ENCODE measurements around the gene TSPOAP1. TPM values are rescaled to one million over a fixed set of nuclear protein-coding genes. Genes with fewer than 3 reads are reported as not detected.

The TSPOAP1 gene
- total RNA-seq, 1 experiment from 2014 or later = 4.3 TPM

- TF ChIP-seq CTCF (conservative IDR thresholded peaks at IDR 0.05; ENCODE audit: low read depth, low read length) = no peak
- TF ChIP-seq EZH2phosphoT487 (IDR thresholded peaks at IDR 0.05; ENCODE audit: borderline replicate concordance, low read length) = no peak
- no peak for TF ChIP-seq EZH2 (IDR thresholded peaks at IDR 0.05; ENCODE audit: low read length, unreplicated experiment)
- Histone ChIP-seq H3F3A (ENCODE audit: low read length, unreplicated experiment) (no peaks in the 10 kb centered on the region), H4K20me1 (ENCODE audit: low read length) (no peaks in the 10 kb centered on the region), H3K9ac (ENCODE audit: low read length) (no peak overlapping the region), H3K9me3 (ENCODE audit: low read length) (no peaks in the 10 kb centered on the region), H3K9me2 (replicated peaks; ENCODE audit: low read length) (no peaks in the 10 kb centered on the region), H3K4me3 (ENCODE audit: low read length) (no peak overlapping the region), H3K79me2 (ENCODE audit: low read length) (no peaks in the 10 kb centered on the region), H3K27ac (ENCODE audit: low read length) (no peak overlapping the region), H3K36me3 (ENCODE audit: low read depth, low read length) (no peaks in the 10 kb centered on the region), H3K4me2 (ENCODE audit: low read length) (no peak overlapping the region), H3K4me1 (ENCODE audit: insufficient read depth, low read length) (no peaks in the 10 kb centered on the region), H3K27me3 (ENCODE audit: low read length) (peaks cover 11% of the 10 kb centered on the region; the same call in 1 of the 2 replicates), H2AFZ (ENCODE audit: low read length) (no peak overlapping the region)
- POLR2A ChIA-PET (ENCODE audit: unreplicated experiment) = no interaction called here
- intact Hi-C loops (cut with micrococcal nuclease) = no loop called here
- no peak for DNase-seq
- BruUV-seq (replicated peaks) = no TSS peak
- ATAC-seq = no peak
- CTCF ChIA-PET = no interaction called here
Measured at GRCh38 chr17:58279736-58280479, 48.7 kb downstream of the TSPOAP1 start.

GRCh38 chr17:58279016-58279711 is 49.4 kb downstream of the TSPOAP1 start:
- Histone ChIP-seq H3K27me3 (ENCODE audit: low read length) (peaks cover 12% of the 10 kb centered on the region; the same call in 1 of the 2 replicates), H3K9me2 (replicated peaks; ENCODE audit: low read length) (no peaks in the 10 kb centered on the region), H3K36me3 (ENCODE audit: low read depth, low read length) (no peaks in the 10 kb centered on the region), H3K9me3 (ENCODE audit: low read length) (no peaks in the 10 kb centered on the region), H4K20me1 (ENCODE audit: low read length) (no peaks in the 10 kb centered on the region), H2AFZ (ENCODE audit: low read length) (no peak overlapping the region), H3K27ac (ENCODE audit: low read length) (no peak overlapping the region), H3F3A (ENCODE audit: low read length, unreplicated experiment) (no peaks in the 10 kb centered on the region), H3K9ac (ENCODE audit: low read length) (no peak overlapping the region), H3K79me2 (ENCODE audit: low read length) (no peaks in the 10 kb centered on the region), H3K4me3 (ENCODE audit: low read length) (no peak overlapping the region), H3K4me1 (ENCODE audit: insufficient read depth, low read length) (no peaks in the 10 kb centered on the region), H3K4me2 (ENCODE audit: low read length) (no peak overlapping the region)
- no TSS peak for BruUV-seq (replicated peaks)
- TF ChIP-seq CTCF (conservative IDR thresholded peaks at IDR 0.05; ENCODE audit: low read depth, low read length) = no peak
- TF ChIP-seq EZH2phosphoT487 (IDR thresholded peaks at IDR 0.05; ENCODE audit: borderline replicate concordance, low read length) = no peak
- no peak for TF ChIP-seq EZH2 (IDR thresholded peaks at IDR 0.05; ENCODE audit: low read length, unreplicated experiment)
- CTCF ChIA-PET = no interaction called here
- POLR2A ChIA-PET (ENCODE audit: unreplicated experiment) = no interaction called here
- intact Hi-C loops (cut with micrococcal nuclease) = no loop called here
- DNase-seq = no peak
- ATAC-seq = no peak

- no peak for DNase-seq
- H3F3A ChIP-seq (ENCODE audit: low read length, unreplicated experiment) = no peaks in the 10 kb centered on the region
- no peak overlapping the region for H3K9ac ChIP-seq (ENCODE audit: low read length)
- H3K9me3 ChIP-seq (ENCODE audit: low read length) = no peaks in the 10 kb centered on the region
- no peak overlapping the region for H3K4me3 ChIP-seq (ENCODE audit: low read length)
- no peak overlapping the region for H3K4me2 ChIP-seq (ENCODE audit: low read length)
- CTCF ChIA-PET = no interaction called here
- no peaks in the 10 kb centered on the region for H3K4me1 ChIP-seq (ENCODE audit: insufficient read depth, low read length)
- H3K36me3 ChIP-seq (ENCODE audit: low read depth, low read length) = no peaks in the 10 kb centered on the region
- intact Hi-C loops (cut with micrococcal nuclease) = no loop called here
- H3K79me2 ChIP-seq (ENCODE audit: low read length) = no peaks in the 10 kb centered on the region
- BruUV-seq (replicated peaks) = no TSS peak
- no peak overlapping the region for H3K27ac ChIP-seq (ENCODE audit: low read length)
- TF ChIP-seq EZH2 (IDR thresholded peaks at IDR 0.05; ENCODE audit: low read length, unreplicated experiment) (no peak), CTCF (conservative IDR thresholded peaks at IDR 0.05; ENCODE audit: low read depth, low read length) (no peak), EZH2phosphoT487 (IDR thresholded peaks at IDR 0.05; ENCODE audit: borderline replicate concordance, low read length) (no peak)
- H3K27me3 ChIP-seq (ENCODE audit: low read length) = 0 out of 2 replicates have a peak, but pooled peaks cover 17% of the 10 kb centered on the region
- H4K20me1 ChIP-seq (ENCODE audit: low read length) = no peaks in the 10 kb centered on the region
- no peak overlapping the region for H2AFZ ChIP-seq (ENCODE audit: low read length)
- no peak; the same call in none of the 2 replicates for ATAC-seq
- no peaks in the 10 kb centered on the region for H3K9me2 ChIP-seq (replicated peaks; ENCODE audit: low read length)
- POLR2A ChIA-PET (ENCODE audit: unreplicated experiment) = no interaction called here
Measured at GRCh38 chr17:58278661-58279015, 50.0 kb downstream of the TSPOAP1 start.

Measured in PC-3 (cell line).